Measurements from ENCODE around the gene SEMA5B.

The SEMA5B gene

DNA sequence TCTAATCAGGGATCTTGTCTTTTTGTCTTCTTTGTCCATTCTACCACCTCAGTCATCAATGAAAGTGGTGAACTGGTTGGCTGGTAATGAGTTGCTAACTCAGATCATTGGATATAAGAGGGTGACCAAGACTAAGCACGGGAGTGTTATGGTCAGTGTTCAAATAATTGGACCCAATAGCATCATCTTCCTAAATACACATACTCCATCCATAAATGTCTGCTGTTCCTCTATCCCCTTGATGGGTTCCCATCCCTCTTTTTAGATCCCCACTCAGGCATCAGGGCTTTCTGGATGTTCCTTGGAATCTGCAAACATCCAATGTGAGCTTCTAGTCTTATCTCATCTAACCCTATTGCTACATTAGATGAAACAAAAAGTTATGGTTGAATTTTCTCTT, 3.5 kb downstream of the SEMA5B start:
- no peak for DNase-seq (ENCODE audit: low spot score)

DNA sequence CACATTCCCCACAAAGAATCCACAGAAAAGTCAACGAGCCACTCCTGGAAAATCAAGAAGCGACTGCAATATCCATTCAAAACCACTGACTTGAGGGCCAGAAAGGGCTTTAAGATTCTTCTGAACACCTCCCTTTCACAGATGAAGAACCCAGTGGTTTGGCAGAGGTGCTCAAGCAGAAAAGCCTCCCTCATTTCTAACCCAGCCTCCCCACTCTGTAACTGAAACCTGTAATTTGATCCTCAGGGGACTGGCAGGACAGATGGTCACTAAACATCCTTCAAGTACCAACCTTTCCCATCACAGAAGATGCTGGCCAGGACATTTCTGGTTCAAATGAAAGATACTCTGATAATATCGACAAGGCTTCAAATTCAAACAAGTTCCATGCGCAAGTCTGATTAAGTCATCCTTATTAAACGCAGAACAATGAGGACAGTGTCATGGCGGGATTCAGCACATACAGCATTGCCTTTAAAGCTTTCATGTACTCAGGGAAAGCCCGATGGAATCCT, 5.5 kb downstream of the SEMA5B start:
- no peak for DNase-seq (ENCODE audit: low spot score)

DNA sequence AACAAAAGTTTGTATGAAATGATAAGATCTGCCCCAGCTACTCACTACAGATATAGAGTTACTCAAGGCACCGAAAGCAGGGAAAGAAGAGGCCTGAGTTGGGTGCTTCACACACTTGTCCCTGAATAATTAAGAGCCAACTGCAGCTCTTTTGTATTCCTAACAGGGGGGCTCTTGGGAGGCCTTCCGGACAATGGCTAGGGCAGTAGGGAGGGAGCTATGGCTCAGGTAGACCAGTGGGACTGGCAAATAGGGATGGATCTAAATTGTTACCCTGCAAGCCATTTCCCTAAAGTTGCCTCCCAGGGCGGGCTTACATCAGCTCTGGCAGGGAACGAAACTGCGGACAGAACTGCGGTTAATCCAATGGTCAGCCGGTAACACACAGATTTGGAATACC, 6.2 kb downstream of the SEMA5B start:
- DNase-seq (ENCODE audit: low spot score): no peak

DNA sequence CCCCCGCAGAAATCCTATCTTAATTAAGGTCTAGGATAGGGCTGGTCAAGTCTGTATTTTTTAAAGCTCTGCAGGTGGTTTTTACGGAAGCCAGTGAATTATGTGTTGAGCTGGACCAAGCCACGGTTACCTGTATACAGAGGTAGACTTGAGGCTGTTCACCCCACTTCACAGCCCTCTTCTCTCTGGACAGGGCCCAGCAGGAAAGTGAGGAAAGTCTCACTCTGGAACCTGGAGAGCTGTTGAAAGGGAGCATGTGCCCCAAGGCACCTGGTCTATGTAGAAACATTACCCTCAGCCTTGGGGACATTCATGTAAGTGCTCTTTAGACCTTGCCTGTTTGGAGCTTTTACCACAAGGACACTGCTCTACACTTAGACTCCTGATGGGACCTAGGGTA, 6.9 kb downstream of the SEMA5B start:
- DNase-seq (ENCODE audit: low spot score): no peak

DNA sequence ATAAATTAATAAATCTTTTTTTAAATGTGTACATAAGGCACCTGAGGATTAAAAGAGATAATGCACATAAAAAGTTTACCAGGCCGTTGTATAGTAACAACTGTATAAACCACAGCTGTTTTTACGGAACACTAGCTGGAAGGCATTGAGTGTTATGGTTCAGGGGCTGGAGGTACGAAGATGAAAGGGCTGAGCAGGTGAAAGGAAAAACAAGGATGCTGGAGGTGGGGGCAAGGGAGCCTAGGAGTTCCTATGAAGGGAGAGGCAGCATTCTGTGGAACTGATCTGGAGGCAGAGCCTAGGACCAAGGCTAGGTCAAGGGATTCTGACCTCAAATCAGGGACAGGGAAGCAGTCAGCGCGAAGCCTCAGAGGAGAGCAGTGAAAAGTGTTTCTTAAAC, 8.0 kb downstream of the SEMA5B start:
- DNase-seq (ENCODE audit: low spot score): no peak

DNA sequence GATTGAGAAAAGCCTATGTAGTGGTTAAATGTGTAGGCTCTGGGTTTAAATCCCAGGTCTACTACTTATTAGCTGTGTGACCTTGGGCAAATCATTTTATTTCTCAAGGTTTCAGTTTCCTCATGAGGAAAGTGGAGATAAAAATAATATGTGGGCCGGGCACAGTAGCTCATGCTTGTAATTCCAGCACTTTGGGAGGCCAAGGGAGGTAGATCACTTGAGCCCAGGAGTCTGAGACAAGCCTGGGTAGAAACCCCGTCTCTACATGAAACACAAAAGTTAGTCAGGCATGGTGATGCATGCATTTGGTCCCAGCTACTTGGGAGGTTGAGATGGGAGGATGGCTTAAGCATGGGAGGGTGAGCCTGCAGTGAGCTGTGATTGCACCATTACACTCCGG, 8.4 kb downstream of the SEMA5B start:
- DNase-seq (ENCODE audit: low spot score): no peak

DNA sequence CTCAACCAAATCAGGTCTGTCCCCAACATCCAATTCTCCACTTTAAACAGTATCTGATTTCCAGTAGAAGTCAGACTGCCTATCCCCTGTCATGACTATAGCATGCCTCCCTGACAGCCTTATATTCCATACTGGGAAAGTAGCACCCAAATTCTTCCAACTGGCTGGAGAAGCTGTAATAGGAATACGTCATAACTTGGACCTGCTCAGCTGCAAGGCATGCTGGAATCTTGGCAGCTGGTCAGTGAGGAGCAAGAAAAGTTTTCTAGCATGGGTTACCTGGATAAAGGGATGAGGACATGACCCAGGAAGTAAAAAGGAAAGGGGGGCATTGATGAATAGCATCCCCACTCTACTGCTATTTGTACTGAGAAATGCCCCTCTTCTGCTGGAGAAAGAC, 8.9 kb downstream of the SEMA5B start:
- no peak for DNase-seq (ENCODE audit: low spot score)

DNA sequence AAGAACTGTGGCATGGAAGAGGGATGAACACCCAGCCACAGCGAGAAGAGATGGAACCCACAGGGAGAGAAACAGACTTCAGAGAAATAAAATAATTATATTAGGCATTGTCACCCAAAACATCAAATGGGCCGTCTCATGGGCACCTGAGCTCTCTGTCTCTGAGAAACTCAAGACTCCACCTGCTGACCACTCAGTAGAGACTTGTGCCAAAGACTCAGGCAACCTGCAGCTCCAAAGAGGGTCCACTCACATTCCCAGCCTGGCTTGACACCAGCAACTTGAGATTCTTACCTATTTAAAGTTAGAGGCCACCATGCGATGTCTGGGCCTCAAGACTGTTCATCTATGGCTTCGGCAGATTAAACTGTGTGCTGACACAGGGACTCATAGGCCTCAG, 12.0 kb downstream of the SEMA5B start:
- no peak for DNase-seq (ENCODE audit: low spot score)

DNA sequence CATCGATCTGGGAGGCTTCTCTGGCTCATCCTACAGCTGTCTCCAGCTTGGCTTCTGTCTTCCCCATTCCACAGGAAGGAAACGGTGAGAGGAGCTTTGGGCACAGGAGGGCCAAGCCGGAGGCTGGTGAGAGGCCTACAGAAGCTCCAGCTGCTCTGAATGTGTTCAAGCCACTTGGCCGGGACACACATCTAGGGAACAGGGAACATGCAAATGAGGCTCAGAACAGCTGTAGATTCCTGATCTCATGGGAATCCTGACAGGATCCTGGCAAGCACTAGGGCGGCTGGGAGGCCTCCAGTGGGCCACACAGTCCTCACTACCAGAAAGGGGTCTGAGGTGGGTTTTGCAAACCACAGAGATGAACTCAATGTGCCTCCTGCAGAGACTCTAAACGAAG, 13.7 kb downstream of the SEMA5B start:
- DNase-seq (ENCODE audit: low spot score): no peak

DNA sequence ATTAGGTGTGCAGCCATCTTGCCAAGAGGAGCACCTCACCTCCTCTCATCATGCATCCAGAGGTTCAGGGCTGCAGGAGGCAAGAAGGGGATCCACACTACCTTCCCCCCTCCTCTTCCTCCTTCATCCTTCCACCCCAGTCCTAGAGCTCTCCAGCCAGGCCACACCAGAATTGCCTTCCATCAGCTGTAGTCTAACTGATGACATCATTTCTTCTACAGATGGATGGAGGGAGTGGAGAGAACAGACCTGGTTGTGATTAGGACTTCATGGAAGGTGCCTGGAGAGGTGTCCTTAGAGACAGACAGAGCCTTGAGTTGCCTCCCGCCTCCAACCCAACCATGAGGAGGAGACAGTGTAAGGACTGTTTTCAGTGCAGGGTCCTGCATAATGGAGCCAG, 14.9 kb downstream of the SEMA5B start:
- DNase-seq (ENCODE audit: low spot score): no peak

DNA sequence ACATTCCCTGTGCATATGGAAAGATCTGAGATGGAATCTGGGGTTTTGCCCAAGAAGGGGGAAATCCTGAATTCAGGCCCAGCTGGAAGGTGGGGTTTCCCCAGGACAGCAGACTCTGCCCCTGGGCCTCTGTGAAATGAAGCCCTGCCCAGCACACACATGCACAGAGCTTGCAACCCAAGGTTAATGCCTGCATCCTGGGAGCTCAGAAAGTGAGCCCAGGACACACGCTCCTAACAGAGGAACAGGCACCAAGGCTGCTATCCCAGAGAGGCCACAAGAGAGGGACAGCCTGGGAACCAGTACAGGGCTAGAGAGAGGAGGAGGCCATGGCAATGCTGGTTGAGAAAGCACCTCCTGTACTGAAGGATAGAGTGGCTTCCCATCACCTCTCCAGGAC, 16.1 kb downstream of the SEMA5B start:
- DNase-seq (ENCODE audit: low spot score): no peak

DNA sequence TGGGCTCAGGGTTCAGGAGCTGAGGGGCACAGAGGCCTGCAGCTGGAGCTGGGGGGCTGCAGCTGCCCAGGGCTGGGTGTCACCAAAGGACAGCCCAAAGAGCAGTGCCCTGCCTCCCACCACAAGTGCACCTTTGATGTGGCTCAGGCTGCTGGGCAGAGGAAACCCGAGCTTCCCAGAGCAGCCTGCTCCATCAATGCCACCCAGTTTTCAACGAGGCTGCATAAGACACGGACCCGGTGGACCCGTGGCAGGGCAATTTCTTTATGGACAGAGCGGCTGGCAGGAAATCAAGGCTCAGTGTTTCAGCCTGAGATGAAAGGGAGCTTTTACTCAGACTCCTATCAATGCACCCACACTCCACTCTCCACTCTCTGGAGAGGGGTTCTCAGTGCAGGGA, 18.7 kb downstream of the SEMA5B start:
- no peak for DNase-seq (ENCODE audit: low spot score)

DNA sequence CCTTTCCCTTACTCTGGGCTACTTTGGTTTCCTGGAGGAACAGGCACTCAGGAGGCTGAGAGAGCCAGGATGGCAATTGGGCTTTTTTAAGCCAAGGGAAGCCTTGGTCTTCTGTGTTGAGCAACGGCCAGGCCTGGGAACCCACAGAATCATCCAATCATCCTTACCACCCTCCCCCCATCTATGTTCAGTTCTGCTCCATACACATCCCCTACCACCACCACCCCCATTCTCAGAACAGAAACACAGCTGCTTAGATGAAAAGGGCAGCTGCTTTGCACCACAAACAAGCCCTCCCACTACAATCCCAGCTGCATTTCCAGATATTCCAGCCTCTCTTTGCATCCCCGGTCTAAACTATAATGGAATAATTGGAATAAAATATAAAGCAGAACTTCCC, 21.0 kb downstream of the SEMA5B start:
- no peak for DNase-seq (ENCODE audit: low spot score)

DNA sequence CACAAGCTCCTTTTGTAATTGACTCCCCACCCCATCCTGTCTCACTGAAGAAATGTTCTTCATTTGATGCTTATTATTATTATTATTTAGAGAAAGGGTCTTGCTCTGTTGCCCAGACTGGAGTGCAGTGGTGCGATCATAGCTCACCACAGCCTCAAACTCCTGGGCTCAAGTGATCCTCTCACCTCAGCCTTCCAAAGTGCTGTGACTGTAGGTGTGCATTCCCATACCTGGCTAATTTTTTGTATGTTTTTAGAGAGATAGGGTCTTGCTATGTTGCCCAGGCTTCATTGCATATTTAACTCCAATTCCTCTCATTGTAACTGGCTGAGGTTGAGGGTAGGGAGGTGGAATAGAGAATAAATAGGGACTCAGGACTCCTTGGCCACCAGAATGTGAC, 22.3 kb downstream of the SEMA5B start:
- DNase-seq (ENCODE audit: low spot score): no peak

DNA sequence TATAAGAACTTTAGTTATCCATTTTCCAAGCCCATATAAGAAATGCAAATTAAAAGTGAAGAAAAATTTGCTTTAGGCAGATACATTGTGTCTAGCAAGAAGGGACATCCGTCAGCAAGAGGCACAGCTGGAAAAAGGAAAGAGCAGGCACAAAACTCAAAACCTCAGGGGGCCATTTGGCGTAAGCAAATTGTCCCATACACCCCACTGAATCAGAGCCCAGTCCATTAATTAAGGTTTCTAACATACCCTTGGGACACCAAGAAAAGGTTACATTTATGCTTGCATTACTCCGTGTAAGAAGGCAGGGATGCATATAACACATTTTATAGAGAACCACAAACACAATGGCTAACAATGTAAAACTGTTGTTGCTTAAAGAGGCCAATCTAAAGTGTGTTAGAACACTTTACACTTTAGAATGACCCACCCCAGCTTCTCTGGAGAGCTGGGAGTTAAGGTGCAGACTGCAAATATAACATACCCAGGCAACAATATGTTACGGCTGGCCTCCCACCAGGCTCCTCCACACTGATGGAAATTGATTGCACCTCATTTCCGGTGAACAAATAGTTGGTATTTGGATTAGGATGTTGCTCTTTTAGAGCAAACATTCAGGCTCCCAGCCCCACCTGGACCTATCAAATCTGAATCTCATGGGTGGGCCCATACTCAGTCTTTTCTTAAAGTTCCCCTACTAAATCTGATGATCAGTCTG, 23.2 kb downstream of the SEMA5B start:
- no peak for DNase-seq (ENCODE audit: low spot score)

DNA sequence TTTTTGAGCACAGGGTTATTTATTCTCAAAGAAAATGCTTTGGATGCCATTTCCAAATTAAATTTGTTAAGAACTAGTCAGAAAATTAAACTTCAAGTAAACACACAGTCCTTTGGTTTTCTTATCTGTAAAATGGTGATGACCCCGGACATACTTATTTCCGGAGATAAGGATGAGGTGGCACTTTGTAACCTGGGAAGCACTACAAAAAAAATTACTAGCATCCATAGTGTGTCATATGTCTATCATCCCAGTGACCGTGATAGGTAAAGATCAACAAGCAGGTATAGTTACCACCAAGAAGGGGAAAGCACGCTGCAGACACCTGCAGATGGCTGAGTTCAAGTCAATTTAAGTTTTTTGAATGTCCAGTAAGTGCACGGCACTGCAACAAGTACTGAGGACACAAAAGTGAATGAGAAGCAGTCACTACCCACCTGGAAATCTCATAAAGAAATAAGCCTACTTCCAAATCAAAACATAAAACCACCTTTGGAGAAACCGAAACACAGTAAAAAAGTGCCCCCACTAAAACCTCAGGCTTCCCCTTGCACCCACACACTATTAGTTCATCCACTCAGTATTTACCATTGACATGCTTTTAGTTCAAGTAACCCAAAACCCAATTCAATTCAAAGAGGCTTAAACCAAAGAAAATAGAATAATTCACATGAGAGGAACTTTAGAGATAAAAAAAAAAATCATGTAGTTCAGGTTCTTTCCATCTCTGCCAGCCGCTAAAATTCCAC, 24.6 kb downstream of the SEMA5B start:
- no peak for DNase-seq (ENCODE audit: low spot score)

DNA sequence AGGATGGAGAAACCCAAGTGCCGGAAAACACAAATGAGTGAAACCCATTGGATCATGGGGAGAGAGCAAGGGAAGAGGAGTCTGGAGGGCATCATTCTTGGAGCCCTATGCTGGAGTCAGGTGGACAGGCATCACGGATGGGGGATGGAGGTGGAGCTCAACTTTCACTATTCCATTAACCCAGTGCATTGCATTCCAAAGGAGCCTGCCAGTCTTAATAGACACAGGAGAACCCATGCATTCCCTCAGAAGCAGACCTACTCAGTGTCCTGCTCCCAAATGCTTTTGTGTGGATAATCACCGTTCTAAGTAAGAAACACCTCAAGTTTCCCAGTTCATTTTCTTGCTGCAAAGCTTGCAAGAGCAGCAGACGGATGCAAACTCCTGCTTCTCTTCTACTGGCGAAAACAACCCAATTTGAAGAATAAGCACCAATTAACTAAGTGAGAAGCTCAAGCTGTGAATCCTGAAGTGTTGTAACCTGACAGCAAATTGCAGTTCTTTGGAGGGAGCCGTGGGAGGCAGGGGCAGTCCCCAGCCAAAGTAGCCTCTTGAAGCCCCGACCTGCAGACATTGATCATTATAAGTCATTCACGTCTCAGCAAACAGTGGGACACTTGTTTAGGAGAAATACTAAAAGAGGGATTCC, 25.3 kb downstream of the SEMA5B start:
- DNase-seq (ENCODE audit: low spot score): no peak

DNA sequence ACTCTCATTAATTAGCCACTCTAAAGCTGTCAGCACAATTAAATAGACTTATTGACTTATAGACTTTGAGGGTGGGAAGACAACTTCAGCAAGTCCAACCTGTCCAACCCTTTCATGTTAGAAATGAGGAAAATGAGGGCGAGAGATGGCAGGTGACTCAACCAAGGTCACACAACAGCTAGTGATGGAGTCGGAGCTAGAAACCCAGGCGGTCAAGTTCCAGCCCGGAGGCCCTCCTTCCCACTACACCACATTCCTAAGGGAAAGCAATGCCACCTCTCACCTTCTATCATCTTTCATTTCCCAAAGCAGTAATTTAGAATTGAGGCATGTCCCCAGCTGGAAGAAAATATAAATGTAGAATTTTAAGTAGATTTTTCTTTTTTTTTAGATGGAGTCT, 28.7 kb downstream of the SEMA5B start:
- no peak for DNase-seq (ENCODE audit: low spot score)

DNA sequence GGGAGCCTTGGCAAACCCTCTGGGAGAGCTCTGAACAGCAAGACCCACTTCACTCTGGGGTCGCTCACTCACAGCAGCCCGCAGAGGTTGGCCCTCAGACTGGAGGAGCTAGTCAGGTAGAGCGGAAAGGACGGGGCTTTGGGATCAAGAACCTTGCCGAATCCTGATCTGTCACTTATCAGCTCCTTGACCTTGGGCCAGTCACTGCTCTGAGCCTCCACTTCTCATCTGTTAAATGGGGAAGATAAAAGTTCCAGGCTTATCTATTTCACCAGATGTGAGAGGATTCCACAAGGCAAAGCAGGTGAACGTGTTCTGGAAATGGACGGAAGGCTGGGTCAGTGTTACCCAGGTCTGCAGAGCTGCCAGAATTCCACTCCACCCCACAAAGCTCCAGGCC, 29.4 kb downstream of the SEMA5B start:
- DNase-seq (ENCODE audit: low spot score): no peak

DNA sequence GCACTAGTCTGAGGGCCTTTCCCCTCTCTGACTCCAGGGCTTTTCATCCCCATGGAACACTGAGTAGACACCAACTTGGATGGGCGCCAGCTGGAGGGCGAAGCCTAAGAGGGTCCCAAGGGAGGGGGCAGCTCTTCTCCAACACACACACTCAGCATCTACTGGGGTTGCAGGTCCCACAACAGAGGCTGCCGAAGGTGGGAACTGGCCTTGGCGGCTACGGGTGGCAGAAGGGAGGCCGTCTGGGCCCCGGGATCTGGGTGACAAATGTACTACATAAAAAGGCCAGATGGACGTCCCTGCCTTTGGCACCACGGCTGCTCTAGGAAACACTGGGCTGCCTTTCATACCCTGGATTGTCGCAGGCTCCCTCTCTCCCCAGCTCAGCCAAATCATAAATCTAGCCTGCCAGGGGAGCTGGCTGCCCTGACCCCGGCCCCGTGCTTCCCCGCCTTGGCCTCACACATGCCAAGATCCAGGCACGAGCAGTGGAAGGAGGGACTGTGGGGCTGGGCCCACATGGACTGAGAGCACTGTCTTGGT, 31.5 kb downstream of the SEMA5B start:
- no peak for DNase-seq (ENCODE audit: low spot score)

DNA sequence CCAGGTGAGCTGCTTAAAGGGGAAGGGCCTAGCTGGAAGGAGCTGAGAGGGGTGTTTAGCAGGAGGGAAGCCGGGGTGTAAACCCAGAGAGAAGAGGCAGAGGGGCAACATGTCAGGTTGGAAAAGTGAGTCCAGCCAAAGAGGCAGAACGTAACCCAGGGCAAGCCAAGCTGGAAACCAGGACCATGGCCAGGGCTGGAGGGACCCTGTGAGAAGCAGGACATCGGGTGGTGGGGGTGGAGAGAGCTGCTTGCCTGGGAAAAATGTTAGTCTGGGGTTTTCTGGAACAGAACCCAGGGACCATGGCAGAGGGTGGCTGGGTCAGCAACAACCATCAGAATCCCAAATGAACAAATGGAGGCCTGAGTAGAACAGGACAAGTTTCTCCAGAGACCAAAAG, 32.6 kb downstream of the SEMA5B start:
- no peak for DNase-seq (ENCODE audit: low spot score)

DNA sequence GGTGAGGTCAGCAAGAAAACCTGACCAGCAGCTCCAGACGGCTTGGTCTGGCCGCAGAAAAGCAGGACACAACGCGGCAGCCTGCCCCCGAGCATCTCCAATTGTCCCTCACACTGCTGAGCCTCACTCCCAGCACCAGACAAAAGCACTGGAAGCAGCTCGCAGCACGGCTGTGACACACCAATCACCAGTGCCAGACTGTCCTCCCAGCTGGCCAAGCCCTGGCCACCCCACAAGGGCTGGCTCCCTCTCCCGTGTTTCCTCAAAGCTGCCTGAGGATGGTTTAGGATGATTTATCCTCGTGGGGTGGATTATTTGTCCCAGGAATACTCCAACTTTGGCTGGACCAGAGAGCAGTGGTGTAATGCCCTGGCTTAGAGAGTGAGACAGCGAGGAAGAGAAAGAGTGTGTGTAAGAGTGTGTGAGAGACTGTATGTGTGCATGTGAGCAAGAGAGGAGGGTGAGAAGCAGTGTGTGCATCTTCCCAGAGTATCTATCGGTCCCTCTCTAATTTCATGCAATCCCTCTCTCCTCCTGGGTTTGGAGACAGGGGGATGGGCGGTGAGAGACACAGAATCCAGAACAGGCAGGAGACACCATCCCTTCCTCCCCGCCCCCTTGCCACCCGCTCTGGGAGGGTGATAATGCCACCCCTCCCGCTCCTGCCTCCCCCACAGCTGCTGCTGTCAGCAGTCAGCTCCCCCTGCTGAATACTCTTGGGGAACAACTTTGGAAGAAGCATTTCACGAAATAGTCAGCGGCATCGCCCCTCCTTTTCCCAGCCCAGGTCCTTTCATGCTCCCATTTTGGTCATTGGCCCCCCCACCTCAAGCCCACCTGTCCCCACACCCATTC, 34.2 kb downstream of the SEMA5B start:
- DNase-seq (ENCODE audit: low spot score): no peak
